Stimulated activated CD4-positive, alpha-beta T cell treated with anti-CD3 and anti-CD28 coated beads, Interleukin-2, amount 100 ng/mL, for 4 hours (primary cell): ENCODE results near the gene DBN1.
"Not testable (repeated sequence)": the region's sequence is repeated elsewhere in the genome, so short reads cannot be mapped to it uniquely, and the experiment has no call there.

Experiments
- DNase-seq: peaks from one replicate; pipeline ENCODE4 v3.0.0-alpha.2; 2020; ENCODE audit warnings: low read depth

The DBN1 gene

DNA sequence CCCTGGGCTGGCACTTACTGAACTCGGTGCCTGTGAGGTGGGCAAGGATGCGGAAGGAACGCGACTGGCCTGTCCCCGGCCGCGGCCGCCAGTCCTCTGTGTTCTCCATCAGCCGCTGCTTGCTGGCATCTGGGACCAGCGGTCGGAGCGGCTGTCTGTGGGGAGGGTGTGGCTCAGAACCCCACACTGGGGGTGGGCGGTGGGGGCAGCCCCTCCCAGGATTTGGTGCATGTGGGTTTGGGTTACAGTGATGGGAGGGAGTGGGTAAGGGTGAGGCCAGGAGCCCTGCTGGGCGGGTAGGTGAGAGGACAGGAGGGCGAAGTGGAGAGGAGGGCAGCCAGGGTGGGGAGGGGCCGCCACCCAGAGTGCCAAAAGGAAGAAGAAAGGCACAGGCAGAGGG is 17.6 kb upstream of the DBN1 start:
- DNase-seq = no peak

DNA sequence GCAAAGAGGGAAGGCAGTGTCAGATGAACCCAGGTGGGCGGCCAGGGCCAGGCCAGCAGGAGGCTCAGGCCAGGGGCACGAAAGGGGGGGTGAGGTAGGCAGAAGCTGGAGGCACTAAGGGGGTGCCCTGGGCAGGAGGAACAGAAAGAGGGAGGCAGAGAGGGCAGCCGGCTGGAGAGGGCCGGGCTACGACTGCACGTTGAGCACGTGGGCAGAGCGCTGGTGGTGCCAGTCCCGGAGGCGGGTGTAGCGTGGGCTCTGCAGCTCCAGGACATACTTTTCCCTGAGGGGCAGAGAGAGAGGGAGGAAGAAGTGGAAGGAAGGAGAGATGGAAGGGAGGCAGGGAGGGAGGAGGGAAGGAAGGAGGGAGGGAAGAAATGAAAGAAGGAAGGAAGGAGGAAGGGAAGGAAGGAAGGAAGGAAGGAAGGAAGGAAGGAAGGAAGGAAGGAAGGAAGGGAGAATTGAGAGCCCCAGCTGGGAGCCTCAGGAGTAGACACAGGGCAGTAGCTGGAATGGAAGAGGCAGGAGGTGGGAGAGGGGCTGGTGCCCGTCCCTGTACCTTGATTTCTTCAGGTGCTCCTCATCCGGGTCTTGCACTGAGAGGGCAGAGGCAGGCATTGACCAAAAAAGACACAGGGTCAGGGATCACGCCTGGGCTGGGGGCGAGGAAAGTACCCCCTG is 17.0 kb upstream of the DBN1 start:
- DNase-seq = no peak

DNA sequence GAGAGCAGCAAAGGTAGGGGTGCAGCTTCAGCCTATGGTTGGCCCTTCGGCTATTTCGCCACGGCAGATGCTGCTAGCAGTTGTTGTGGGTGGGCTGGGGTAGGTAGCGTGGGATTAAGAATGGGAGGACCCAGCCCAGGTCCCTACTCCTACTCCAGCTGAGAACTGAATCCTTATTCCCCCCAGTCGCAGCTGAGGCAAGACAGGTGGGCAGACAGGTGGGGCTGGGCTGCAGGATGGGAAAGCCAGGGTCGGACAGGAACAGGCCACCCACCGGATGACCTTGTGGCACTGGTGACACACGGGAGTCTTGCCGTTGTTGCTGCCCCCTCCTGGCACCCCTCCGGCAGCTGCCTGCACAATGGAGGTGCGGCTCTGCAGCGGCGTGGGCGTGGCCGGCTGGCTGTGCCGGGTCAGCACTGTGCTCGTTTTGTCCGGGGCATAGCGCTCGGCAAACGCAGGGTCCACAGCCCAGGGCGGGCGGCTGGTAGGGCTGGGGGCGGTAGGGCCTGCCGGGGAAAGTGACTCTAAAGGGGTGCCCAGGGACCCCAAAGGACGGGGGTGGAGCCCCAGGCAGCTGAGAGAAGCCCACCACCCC is 15.8 kb upstream of the DBN1 start:
- no peak for DNase-seq

GRCh38 chr5:177487975-177488374 is 14.5 kb upstream of the DBN1 start:
- no peak for DNase-seq

GRCh38 chr5:177487144-177487543 is 13.7 kb upstream of the DBN1 start:
- DNase-seq = no peak

GRCh38 chr5:177486256-177486655 is 12.8 kb upstream of the DBN1 start:
- DNase-seq = no peak

DNA sequence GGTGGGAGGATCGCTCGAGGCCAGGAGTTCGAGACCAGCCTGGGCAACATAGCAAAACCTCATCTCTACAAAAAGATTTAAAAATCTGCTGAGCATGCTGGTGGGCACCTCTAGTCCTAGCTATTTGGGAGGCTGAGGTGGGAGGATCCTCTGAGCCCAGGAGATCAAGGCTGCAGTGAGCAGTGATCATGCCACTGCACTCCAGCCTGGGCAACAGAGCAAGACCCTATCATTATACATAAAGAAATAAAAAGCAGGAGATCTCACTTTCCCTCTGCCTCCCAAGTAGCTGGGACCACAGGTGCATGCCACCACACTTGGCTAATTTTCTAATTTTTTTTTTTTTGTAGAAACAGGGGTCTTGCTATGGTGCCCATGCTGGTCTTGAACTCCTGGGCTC is 12.3 kb upstream of the DBN1 start:
- not testable (repeated sequence) for DNase-seq

GRCh38 chr5:177484902-177485549 is 11.6 kb upstream of the DBN1 start:
- DNase-seq = no peak

- DNase-seq = no peak
Observed at GRCh38 chr5:177483994-177484901, 10.8 kb upstream of the DBN1 start.

- no peak for DNase-seq
Observed at GRCh38 chr5:177483042-177483441, 9.6 kb upstream of the DBN1 start.

GRCh38 chr5:177482359-177482795 is 8.9 kb upstream of the DBN1 start:
- DNase-seq = no peak

DNA sequence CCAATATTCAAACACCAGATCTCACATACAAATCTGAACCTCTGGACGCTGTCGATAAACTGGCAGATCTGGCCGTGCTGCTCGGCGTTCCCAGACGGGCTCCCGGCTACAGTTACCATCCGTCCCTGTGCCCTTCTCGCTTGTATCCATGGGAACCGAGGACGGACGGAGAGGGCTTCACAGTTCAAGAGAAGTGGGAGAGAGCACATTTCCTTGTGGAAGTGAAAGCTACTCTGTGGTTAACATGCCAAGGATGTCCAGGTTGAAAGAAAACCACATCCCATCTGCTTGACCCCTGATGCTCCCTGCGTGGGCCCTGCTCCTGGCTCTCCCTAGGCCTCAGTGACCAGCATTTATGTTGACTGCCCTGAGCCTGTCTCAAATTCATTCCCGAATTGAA is 6.3 kb upstream of the DBN1 start:
- no peak for DNase-seq

GRCh38 chr5:177478711-177479646 is 5.5 kb upstream of the DBN1 start:
- DNase-seq = no peak

DNA sequence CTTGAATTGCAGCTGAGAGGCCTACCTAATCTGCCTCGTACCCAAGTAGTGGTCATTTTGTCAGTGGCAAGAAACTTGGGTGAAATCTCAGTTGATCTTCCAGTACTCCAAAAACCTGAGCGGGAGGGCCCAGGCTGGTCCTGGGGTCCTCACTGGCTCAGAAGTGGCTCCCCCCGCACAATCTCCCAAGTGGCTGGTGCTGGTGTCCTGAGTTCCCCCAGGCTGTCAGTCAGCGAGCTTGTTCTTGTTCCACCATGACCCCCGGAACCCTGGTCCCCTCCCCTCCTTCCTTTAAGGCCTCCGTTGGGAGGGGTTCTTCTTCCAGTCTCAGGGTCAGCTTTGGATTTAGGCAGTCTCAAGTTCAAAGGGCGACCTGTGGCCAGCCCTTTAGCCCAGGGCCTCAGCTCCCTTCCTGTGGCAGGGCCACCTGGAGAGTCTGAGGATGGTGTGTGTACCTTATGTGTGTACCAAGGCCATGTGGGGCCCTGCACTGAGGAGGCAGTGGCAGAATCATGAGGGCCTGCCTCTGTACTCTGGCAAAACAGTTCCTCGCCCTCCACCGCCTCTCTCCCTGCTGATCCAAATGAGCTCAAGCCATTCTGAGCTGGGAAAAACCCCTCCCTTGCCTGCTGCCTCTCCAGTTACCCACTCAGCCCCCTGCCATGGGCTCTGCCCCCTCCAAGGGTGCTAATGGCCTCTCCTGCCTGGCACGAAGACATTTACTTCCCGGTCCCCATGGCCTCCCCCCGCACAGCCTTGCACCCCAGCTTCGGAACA is 4.5 kb upstream of the DBN1 start:
- DNase-seq = no peak

- DNase-seq = no peak
Observed at GRCh38 chr5:177476531-177477233, 3.2 kb upstream of the DBN1 start.

- no peak for DNase-seq
Observed at GRCh38 chr5:177475563-177476427, 2.4 kb upstream of the DBN1 start.

DNA sequence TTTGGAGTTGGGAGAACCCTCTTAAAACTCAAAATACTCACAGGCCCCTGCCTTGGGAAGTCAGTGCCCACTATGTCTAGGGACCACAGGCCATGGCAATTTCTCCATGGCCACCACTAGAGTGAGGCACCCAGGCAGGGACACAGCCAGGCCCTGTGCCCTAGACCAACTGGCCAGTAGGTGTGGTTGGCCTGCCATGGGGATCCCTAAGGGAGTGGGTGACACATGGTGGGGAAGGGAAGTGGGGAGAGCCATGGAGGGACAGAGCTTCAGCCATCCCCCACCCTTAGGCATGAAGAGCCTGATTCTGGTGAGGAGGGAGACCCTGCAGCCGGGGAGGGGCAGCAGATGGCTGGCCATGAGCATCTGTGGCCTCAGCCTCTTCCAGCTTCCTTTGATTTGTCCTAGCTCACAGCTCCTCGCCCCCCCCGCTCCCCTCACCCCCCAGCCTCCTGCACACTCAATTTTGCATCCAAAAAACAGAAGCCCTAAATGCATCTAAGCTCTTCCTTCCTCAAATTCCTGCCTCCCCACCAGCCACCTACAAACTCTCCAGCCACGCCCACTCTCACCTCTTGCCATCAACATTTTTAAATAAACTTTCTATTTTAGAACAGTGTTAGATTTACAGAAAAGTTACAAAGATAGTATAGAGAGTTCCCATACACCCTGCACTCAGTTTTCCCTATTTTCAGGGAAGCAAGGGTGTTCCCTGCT is 1.6 kb upstream of the DBN1 start:
- DNase-seq = no peak

- DNase-seq = no peak
Observed at GRCh38 chr5:177474002-177474476, 605 bp upstream of the DBN1 start.
